MCF 10A (cell line): ENCODE results near the gene CD96. TPM values are rescaled to one million over a fixed set of nuclear protein-coding genes. Genes with fewer than 3 reads are reported as not detected.

Source experiments
- BruUV-seq: library from RNA; stranded (reverse); fragments of 400-500 nt; replicated peaks from 2 replicates; lab custom pipeline; 2021; lab: Mats Ljungman, UMichigan
- CTCF ChIA-PET: fragments of 300-600 bp; sonication (Branson Sonifier 250); formaldehyde crosslinking; extraction: SDS; loops from one replicate; lab custom pipeline; 2021; ENCODE audit warnings: antibody characterized with exemption, inconsistent platforms; lab: Yijun Ruan, JAX
- POLR2A ChIA-PET: fragments of 300-600, 350-650 bp; sonication (Branson Sonifier 250); formaldehyde crosslinking; extraction: SDS; loops from one replicate; lab custom pipeline; 2020; ENCODE audit warnings: antibody characterized with exemption, inconsistent platforms; lab: Yijun Ruan, JAX
- DNase-seq: peaks from one replicate; pipeline ENCODE4 v3.0.0-alpha.2; 2018; ENCODE audit not compliant: unreplicated experiment
- H3K27ac Mint-ChIP-seq: one replicate; pipeline ENCODE4 v1.8.0; 2022; ENCODE audit warnings: mild to moderate bottlenecking, low read depth, mixed read lengths; ENCODE audit not compliant: unreplicated experiment
- H3K27me3 Mint-ChIP-seq: one replicate; pipeline ENCODE4 v1.8.0; 2022; ENCODE audit warnings: mixed read lengths; ENCODE audit not compliant: insufficient read depth, unreplicated experiment
- H3K36me3 Mint-ChIP-seq: one replicate; pipeline ENCODE4 v1.8.0; 2022; ENCODE audit warnings: mild to moderate bottlenecking, moderate library complexity, mixed read lengths; ENCODE audit not compliant: insufficient read depth, unreplicated experiment
- H3K4me1 Mint-ChIP-seq: one replicate; pipeline ENCODE4 v1.8.0; 2022; ENCODE audit warnings: mixed read lengths; ENCODE audit not compliant: insufficient read depth, unreplicated experiment
- H3K4me3 Mint-ChIP-seq: one replicate; pipeline ENCODE4 v1.8.0; 2022; ENCODE audit warnings: mild to moderate bottlenecking, moderate library complexity, mixed read lengths; ENCODE audit not compliant: unreplicated experiment
- H3K9me3 Mint-ChIP-seq: one replicate; pipeline ENCODE4 v1.8.0; 2022; ENCODE audit warnings: mixed read lengths; ENCODE audit not compliant: unreplicated experiment
- intact Hi-C: fragments of 100-400 bp; cut with micrococcal nuclease; formaldehyde crosslinking; loops from 2 replicates; pipeline ENCODE4 v1.14.1; 2022
- total RNA-seq: library from RNA; stranded (reverse); gene quantifications from 2 replicates; pipeline ENCODE4 v1.2.3, GENCODE V29; 2022
- TF ChIP-seq, protein P1 (sequence below): fragments of 200-600 bp; IDR thresholded peaks from one replicate; pipeline ENCODE4 v1.8.0; 2022; ENCODE audit warnings: antibody characterized with exemption, mild to moderate bottlenecking; ENCODE audit not compliant: unreplicated experiment

Gene CD96
- total RNA-seq, 1 experiment from 2014 or later = 0.09 TPM

DNA sequence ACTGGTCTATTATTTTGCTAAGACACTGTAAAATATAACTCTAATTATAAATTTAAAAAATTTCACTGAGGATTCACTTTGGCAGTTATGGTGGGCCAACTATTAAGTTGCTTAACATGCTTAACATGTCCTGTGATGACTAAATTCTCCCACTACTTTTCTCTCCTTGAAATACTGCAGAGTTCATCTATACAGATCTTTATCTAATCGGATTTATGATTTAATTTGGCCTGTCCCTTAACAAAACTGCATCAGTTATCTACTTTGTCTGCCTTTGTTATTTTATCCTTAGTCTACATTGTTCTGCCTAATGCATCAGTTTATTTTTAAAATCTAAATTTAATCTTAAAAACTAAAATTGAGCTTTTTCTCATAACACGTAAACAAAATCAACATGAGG is 26.4 kb downstream of the CD96 start:
- BruUV-seq = no TSS peak
- CTCF ChIA-PET = interaction anchor here (3.1 kb wide), 1 partner anchor 10 kb away, joined by 14 read pairs; no protein-coding TSS in a partner anchor
- Mint-ChIP-seq H3K9me3 (no peaks in the 10 kb centered on the region), H3K27ac (no peak overlapping the region), H3K4me3 (no peak overlapping the region), H3K27me3 (no peaks in the 10 kb centered on the region), H3K36me3 (peaks cover 5% of the 10 kb centered on the region), H3K4me1 (no peaks in the 10 kb centered on the region)
- no peak for DNase-seq
- intact Hi-C loops = no loop called here
- POLR2A ChIA-PET = no interaction called here
- TF ChIP-seq, protein P1, sequence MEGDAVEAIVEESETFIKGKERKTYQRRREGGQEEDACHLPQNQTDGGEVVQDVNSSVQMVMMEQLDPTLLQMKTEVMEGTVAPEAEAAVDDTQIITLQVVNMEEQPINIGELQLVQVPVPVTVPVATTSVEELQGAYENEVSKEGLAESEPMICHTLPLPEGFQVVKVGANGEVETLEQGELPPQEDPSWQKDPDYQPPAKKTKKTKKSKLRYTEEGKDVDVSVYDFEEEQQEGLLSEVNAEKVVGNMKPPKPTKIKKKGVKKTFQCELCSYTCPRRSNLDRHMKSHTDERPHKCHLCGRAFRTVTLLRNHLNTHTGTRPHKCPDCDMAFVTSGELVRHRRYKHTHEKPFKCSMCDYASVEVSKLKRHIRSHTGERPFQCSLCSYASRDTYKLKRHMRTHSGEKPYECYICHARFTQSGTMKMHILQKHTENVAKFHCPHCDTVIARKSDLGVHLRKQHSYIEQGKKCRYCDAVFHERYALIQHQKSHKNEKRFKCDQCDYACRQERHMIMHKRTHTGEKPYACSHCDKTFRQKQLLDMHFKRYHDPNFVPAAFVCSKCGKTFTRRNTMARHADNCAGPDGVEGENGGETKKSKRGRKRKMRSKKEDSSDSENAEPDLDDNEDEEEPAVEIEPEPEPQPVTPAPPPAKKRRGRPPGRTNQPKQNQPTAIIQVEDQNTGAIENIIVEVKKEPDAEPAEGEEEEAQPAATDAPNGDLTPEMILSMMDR = no peak

DNA sequence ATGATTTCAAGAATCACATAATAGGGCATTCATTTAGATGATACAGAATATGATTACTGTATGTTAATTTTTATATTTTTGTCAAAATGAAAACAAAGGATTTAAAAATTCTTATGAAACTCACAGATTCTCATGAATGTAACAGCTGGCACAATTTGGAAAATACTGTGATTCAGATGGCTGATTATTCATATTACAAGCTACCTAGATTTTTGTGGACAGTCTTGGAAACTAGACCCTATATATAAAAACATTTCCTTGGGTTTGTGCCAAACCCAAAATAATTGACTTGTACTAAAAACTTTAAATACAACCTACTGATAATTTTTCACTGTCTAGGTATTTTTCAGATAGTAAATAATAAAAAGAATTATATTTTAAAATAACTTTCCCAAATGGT is 26.9 kb downstream of the CD96 start:
- POLR2A ChIA-PET = interaction anchor here (0.6 to 0.8 kb wide), 3 partner anchors 24 to 368 kb away, joined by 3 read pairs; no protein-coding TSS in a partner anchor
- H3K27ac Mint-ChIP-seq = no peak overlapping the region
- peaks cover 5% of the 10 kb centered on the region for H3K36me3 Mint-ChIP-seq

DNA sequence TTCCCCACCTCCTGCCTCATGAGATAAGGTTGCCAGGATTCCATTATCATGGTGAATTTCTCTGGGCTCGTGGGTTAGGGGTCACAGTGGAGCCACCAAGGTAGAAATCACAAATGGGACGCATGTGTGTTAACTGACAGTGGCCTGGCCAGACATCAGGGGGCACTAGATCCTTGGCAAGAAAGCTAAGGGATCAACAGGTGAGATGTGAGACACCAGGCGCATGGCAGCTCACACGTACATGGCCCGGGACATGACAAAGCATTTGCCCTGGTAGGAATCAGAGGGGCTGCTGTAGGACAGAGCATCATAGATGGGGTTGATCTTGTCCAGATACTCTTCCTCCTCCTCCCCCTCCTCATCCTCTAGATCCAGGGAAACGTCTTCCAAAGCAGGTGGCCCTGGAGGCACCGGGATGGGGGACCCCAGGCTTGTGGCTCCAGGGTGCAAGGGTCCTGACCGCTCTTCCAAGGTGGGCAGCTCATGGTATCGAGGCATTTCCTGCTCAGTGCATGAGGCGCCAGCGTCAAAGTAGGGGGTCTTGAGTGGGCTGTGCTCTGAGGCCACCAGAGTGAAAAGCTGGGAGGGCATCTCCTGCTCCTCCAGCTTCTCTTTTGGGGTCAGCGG is 28.5 kb downstream of the CD96 start:
- no peaks in the 10 kb centered on the region for H3K27me3 Mint-ChIP-seq
- H3K9me3 Mint-ChIP-seq = no peaks in the 10 kb centered on the region
- no peak for DNase-seq
- intact Hi-C loops = no loop called here
- TF ChIP-seq, protein P1 = no peak
- no peak overlapping the region for H3K4me3 Mint-ChIP-seq
- no peaks in the 10 kb centered on the region for H3K4me1 Mint-ChIP-seq
- POLR2A ChIA-PET = no interaction called here
- CTCF ChIA-PET = no interaction called here
- H3K36me3 Mint-ChIP-seq = peaks cover 5% of the 10 kb centered on the region
- no TSS peak for BruUV-seq
- no peak overlapping the region for H3K27ac Mint-ChIP-seq

More for the DNA sequence above, 26.9 kb downstream of the CD96 start:
- Mint-ChIP-seq H3K4me1 (no peaks in the 10 kb centered on the region), H3K4me3 (no peak overlapping the region), H3K9me3 (no peaks in the 10 kb centered on the region), H3K27me3 (no peaks in the 10 kb centered on the region)
- CTCF ChIA-PET = interaction anchor here (0.6 to 3.1 kb wide), 3 partner anchors 9 to 1254 kb away, joined by 3 to 14 read pairs (median 6); no protein-coding TSS in a partner anchor
- TF ChIP-seq, protein P1 = no peak
- no TSS peak for BruUV-seq
- DNase-seq = no peak
- intact Hi-C loops = no loop called here

DNA sequence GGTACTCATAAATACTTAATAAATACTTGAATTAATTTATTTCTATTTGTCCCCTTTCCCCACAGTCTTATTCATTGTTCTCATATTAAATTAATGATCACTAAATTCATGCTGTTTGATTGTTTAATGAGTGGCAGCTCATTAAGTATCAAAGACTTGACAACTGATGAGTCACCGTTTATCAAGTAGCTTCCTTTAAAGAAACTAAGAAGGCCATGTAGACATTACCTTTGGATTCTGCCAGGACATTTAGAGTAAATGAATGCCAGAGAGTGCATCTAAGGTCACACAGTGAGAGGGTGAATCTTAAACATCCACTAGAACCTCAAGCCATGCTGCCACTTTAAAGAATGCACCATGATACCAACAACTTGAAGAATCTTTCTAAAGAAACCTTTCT is 29.3 kb downstream of the CD96 start:
- DNase-seq = no peak
- Mint-ChIP-seq H3K4me3 (no peak overlapping the region), H3K27ac (no peak overlapping the region), H3K36me3 (peaks cover 5% of the 10 kb centered on the region), H3K9me3 (no peaks in the 10 kb centered on the region), H3K27me3 (no peaks in the 10 kb centered on the region), H3K4me1 (no peaks in the 10 kb centered on the region)
- BruUV-seq = no TSS peak
- TF ChIP-seq, protein P1 = no peak
- CTCF ChIA-PET = no interaction called here
- POLR2A ChIA-PET = no interaction called here
- intact Hi-C loops = no loop called here
